CD4-positive, alpha-beta T cell treated with Interferon alpha-2 for 1 hour (primary cell): ENCODE measurements around the gene PLEKHB2.
"Not testable (repeated sequence)": the region's sequence is repeated elsewhere in the genome, so short reads cannot be mapped to it uniquely, and the experiment has no call there.

ENCODE experiments used
- DNase-seq, 2 donors: peaks; one replicate each; pipeline ENCODE4 v3.0.0-alpha.2; 2020 to 2022

PLEKHB2 gene

GRCh38 chr2:131093696-131094462, 11.3 kb upstream of the PLEKHB2 start:
- DNase-seq: no peak

GRCh38 chr2:131094463-131095281, 10.5 kb upstream of the PLEKHB2 start:
- DNase-seq: no peak

GRCh38 chr2:131103165-131103564, 2.0 kb upstream of the PLEKHB2 start:
- DNase-seq: no peak

- peak; percentile 57 to 80 for DNase-seq
These were observed 515 bp upstream of the PLEKHB2 start for GRCh38 chr2:131104487-131105155.

GRCh38 chr2:131105950-131106801, 1.0 kb downstream of the PLEKHB2 start:
- DNase-seq: peak; percentile 28 to 38

GRCh38 chr2:131112529-131112928, 7.4 kb downstream of the PLEKHB2 start:
- DNase-seq: no peak

- DNase-seq: no peak
These were observed 8.6 kb downstream of the PLEKHB2 start for GRCh38 chr2:131113566-131114227.

GRCh38 chr2:131114950-131115349, 9.8 kb downstream of the PLEKHB2 start:
- DNase-seq: not testable (repeated sequence)

GRCh38 chr2:131115752-131116151, 10.6 kb downstream of the PLEKHB2 start:
- no peak for DNase-seq

- no peak for DNase-seq
These were observed 15.7 kb downstream of the PLEKHB2 start for GRCh38 chr2:131120815-131121317.

GRCh38 chr2:131121464-131121863, 16.3 kb downstream of the PLEKHB2 start:
- DNase-seq: no peak

GRCh38 chr2:131122496-131122895, 17.4 kb downstream of the PLEKHB2 start:
- DNase-seq: no peak

- no peak for DNase-seq
These were observed 18.1 kb downstream of the PLEKHB2 start for GRCh38 chr2:131123192-131123591.

GRCh38 chr2:131125195-131125757, 20.1 kb downstream of the PLEKHB2 start:
- DNase-seq: no peak

- no peak for DNase-seq
These were observed 21.3 kb downstream of the PLEKHB2 start for GRCh38 chr2:131126436-131126835.

GRCh38 chr2:131127076-131127475, 21.9 kb downstream of the PLEKHB2 start:
- DNase-seq: no peak

GRCh38 chr2:131127981-131128380, 22.8 kb downstream of the PLEKHB2 start:
- no peak for DNase-seq

- no peak for DNase-seq
These were observed 25.1 kb downstream of the PLEKHB2 start for GRCh38 chr2:131130298-131130596.

GRCh38 chr2:131132729-131133128, 27.6 kb downstream of the PLEKHB2 start:
- DNase-seq: no peak

- DNase-seq: no peak
These were observed 35.4 kb downstream of the PLEKHB2 start for GRCh38 chr2:131140581-131140980.

- no peak for DNase-seq
These were observed 37.7 kb downstream of the PLEKHB2 start for GRCh38 chr2:131142849-131143248.

- no peak for DNase-seq
These were observed 38.7 kb downstream of the PLEKHB2 start for GRCh38 chr2:131143803-131144202.
